ENCODE results near the gene RORC. TPM values are rescaled to one million over a fixed set of nuclear protein-coding genes. Genes with fewer than 3 reads are reported as not detected.
A peak's percentile ranks its signal among the peaks of the same experiment; 100 is the strongest.

The RORC gene
- total RNA-seq, 1 donor from 2014 or later, result 2.6 TPM

- Mint-ChIP-seq H3K9me3 (no peaks in the 10 kb centered on the region), H3K36me3 (ENCODE audit: low read depth) (peaks cover 34% of the 10 kb centered on the region), H3K27ac (peak within 1 kb of the TSS; percentile 96), H3K4me1 (ENCODE audit: low read depth) (peaks cover 35% of the 10 kb centered on the region), H3K4me3 (peak within 1 kb of the TSS; percentile 89), H3K27me3 (ENCODE audit: insufficient read depth) (no peaks in the 10 kb centered on the region)
- peak; percentile 84 for DNase-seq (ENCODE audit: low spot score)
- intact Hi-C loops (cut with micrococcal nuclease), result loop anchor here (1.0 kb wide), 4 partner anchors 27 to 152 kb away; partner anchors contain the start of genes RIIAD1 and TDRKH
Measured at GRCh38 chr1:151762941-151763921, 68.4 kb downstream of the RORC start, which contains the start of gene MRPL9. MRPL9 (minus strand) TSS chr1:151763496; CDS start chr1:151763479, 17 bp downstream.

- intact Hi-C loops (cut with micrococcal nuclease), result no loop called here
Measured at GRCh38 chr1:151760597-151761385, 70.8 kb downstream of the RORC start.

GRCh38 chr1:151759241-151759640 is 72.4 kb downstream of the RORC start:
- intact Hi-C loops (cut with micrococcal nuclease), result no loop called here
- peaks cover 31% of the 10 kb centered on the region for H3K4me1 Mint-ChIP-seq (ENCODE audit: low read depth)
- DNase-seq (ENCODE audit: low spot score), result no peak
- no peaks in the 10 kb centered on the region for H3K27me3 Mint-ChIP-seq (ENCODE audit: insufficient read depth)
- no peak overlapping the region for H3K27ac Mint-ChIP-seq
- no peaks in the 10 kb centered on the region for H3K9me3 Mint-ChIP-seq
- no peak overlapping the region for H3K4me3 Mint-ChIP-seq
- peaks cover 45% of the 10 kb centered on the region for H3K36me3 Mint-ChIP-seq (ENCODE audit: low read depth)

More at GRCh38 chr1:151760597-151761385, 70.8 kb downstream of the RORC start:
- no peaks in the 10 kb centered on the region for H3K9me3 Mint-ChIP-seq
- peaks cover 42% of the 10 kb centered on the region for H3K4me1 Mint-ChIP-seq (ENCODE audit: low read depth)
- peak overlapping the region; percentile 42 for H3K4me3 Mint-ChIP-seq
- no peak for DNase-seq (ENCODE audit: low spot score)
- H3K27ac Mint-ChIP-seq, result no peak overlapping the region
- no peaks in the 10 kb centered on the region for H3K27me3 Mint-ChIP-seq (ENCODE audit: insufficient read depth)
- peaks cover 43% of the 10 kb centered on the region for H3K36me3 Mint-ChIP-seq (ENCODE audit: low read depth)

GRCh38 chr1:151756291-151756690 is 75.3 kb downstream of the RORC start:
- no peak for DNase-seq (ENCODE audit: low spot score)
- intact Hi-C loops (cut with micrococcal nuclease), result no loop called here
- Mint-ChIP-seq H3K27me3 (ENCODE audit: insufficient read depth) (no peaks in the 10 kb centered on the region), H3K9me3 (no peaks in the 10 kb centered on the region), H3K27ac (no peak overlapping the region), H3K36me3 (ENCODE audit: low read depth) (peaks cover 29% of the 10 kb centered on the region), H3K4me3 (no peak overlapping the region), H3K4me1 (ENCODE audit: low read depth) (peaks cover 12% of the 10 kb centered on the region)

Other genes with a start within 250 kb of the RORC start
- 31.1 and 31.9 TPM in 2 replicates for gene SNX27, start 219.8 kb downstream of the RORC start, total RNA-seq
- not detected in 2 replicates for gene CELF3, start 115.0 kb downstream of the RORC start, total RNA-seq
- not detected in 2 replicates for gene RIIAD1, start 110.3 kb downstream of the RORC start, total RNA-seq
- 136 and 141 TPM in 2 replicates for gene MRPL9, start 68.3 kb downstream of the RORC start, total RNA-seq
- gene TDRKH, start 41.3 kb downstream of the RORC start, total RNA-seq, result 14.6 and 16.4 TPM in 2 replicates
- 0.07 and 0.10 TPM in 2 replicates for gene LINGO4, start 26.4 kb downstream of the RORC start, total RNA-seq
- gene C2CD4D, start 8.0 kb upstream of the RORC start, total RNA-seq, result 1.0 and 1.2 TPM in 2 replicates
- not detected in 2 replicates for gene THEM5, start 21.9 kb upstream of the RORC start, total RNA-seq
- 24.7 and 27.5 TPM in 2 replicates for gene THEM4, start 77.7 kb upstream of the RORC start, total RNA-seq
- gene S100A10, start 162.1 kb upstream of the RORC start, total RNA-seq, result 105 and 106 TPM in 2 replicates
- gene S100A11, start 205.2 kb upstream of the RORC start, total RNA-seq, result 203 and 205 TPM in 2 replicates

Data from activated T-helper 1 cell treated with anti-CD3 and anti-CD28 coated beads, Interleukin-12 subunit alpha, Interleukin-12 subunit beta, Interleukin-2, Interleukin-4 antibody, amounts not matched to agents 30 ng/mL and 10 ng/mL and 1 ng/mL, durations not matched to agents 14 hours and 24 hours and 36 hours (primary cell).